ENCODE measurements around the gene RTKN. TPM values are rescaled to one million over a fixed set of nuclear protein-coding genes. Genes with fewer than 3 reads are reported as not detected.

The RTKN gene, protein sequence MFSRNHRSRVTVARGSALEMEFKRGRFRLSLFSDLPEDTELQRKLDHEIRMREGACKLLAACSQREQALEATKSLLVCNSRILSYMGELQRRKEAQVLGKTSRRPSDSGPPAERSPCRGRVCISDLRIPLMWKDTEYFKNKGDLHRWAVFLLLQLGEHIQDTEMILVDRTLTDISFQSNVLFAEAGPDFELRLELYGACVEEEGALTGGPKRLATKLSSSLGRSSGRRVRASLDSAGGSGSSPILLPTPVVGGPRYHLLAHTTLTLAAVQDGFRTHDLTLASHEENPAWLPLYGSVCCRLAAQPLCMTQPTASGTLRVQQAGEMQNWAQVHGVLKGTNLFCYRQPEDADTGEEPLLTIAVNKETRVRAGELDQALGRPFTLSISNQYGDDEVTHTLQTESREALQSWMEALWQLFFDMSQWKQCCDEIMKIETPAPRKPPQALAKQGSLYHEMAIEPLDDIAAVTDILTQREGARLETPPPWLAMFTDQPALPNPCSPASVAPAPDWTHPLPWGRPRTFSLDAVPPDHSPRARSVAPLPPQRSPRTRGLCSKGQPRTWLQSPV
- total RNA-seq, result 10.2 and 13.5 TPM in 2 replicates

DNA sequence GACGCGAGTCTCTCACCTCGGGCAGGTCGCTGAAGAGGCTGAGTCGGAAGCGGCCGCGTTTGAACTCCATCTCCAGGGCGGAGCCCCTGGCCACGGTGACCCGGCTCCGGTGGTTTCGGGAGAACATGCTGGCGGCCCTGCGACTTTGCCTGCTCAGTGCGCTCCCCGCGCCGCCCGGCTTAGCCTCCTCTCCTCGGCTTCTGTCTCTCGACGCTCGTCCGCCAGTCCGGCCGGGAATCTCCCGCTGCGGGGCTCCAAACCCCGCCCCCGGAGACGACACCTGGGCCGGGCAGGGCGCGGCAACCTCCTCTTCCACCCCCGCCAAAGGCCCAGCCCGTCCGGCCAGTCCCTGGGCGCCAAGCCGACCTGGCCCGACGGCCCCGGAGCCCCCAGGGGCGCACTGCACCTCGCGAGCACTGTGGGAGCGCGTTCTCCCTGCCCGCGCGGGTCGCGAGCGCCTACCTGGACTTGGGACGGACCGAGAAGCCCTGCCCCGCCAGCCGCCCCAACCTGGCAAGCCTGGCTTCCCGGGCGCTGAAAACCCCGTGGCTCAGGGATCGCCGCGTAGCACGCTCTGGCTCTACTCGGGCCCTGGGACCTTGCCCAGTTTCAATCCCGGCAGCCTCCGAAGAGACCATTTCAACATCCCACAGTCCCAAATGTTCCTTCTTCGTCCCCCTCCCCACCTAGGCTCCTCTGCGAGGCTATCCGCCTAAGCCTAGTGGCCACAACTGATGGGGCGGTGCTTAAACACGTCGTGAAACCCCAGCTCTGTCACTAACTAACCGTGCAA is at the start of gene RTKN:
RTKN (minus strand) TSS at position 248 of the 793 bp plus-strand sequence; CDS start at position 127, 121 bp downstream.

DNA sequence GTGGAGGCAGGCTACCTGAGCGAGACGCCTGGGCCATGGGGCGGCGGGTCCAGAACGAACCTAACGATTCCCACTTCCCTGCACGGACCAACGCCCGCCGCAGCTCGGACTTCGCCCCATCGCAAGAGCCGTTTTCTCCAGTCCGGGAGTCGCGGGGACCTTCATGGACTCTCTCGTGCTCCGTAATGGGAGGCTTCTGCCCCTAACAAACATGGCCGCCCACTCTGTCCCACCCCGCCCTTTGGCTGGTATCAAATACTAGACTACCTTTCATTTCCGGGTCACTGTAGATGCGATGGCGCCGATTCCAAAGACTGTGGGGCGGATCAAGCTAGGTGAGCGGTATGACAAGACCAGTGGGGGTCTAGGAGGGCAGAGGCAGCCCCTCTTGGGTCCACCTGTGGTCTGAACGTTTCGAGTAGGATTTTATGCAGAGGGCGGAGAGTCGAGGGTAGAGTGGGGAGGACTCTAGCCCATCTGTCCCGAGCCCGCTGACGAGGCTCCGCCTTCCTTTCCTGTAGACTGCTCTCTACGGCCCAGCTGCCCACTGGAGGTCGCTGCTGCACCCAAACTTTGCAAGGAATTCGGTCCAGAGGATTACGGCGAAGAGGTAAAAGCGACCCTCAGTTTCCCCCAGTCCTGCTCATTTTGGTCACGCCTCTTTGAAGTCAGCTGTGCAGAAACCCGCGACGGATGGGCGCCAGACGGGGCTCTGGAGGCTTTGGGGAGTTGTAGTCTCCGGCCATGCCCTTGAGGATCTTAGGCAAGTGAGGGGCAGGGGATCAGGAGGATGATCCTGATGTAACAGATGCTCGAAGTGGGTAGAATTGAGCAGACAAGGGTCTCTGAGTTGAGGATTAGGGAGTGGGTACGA is 41.3 kb upstream of the RTKN start, which contains the start of the genes CCDC142 and TTC31:
CCDC142 (minus strand) TSS at position 198 of the 874 bp plus-strand sequence; CDS start at position 37, 161 bp downstream.
TTC31 (plus strand) TSS at position 281 of the 874 bp plus-strand sequence; CDS start at position 296, 15 bp downstream.

DNA sequence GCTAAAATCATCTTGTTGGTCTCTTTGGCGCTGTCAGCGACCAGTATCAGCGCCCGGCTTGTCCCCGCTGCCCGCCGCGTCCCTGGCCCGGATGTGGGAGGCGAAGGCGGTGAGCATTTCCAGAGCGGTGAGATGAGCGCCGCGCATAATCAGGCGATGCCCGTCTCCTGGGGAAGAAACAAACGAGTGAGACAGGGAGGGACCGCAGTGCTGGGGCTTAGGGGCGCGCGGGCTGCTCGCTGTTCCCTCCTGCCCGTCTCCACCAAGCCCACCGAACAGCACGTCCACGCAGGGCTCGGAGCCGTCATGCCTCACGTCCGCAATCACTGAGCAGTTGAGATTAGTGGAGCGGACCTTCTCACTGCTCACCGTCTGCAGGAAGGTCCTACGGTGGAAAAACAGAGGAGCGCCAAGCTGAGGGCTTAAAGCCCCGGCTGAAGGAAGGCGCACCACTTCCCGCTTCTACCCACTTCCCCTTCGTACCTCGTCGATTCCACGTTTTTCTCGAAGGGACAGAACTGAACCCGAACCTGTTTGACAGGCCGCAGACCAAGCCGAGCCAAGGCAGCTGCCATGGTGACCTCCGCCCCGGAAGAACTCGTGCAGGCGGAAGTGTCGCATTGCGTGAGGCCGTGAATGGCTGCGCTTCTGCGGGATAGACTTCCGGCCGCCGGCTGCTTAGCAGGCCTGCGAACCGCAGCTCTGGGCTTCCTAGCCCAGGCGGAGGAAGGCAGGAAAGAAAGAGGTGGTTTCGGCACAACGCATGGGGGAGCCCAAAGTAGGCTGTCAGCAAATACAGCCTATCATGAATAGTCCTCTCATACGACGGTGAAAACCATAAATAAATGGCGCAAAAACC is 30.6 kb upstream of the RTKN start, which contains the start of gene MRPL53:
MRPL53 (minus strand) TSS at position 595 of the 859 bp plus-strand sequence; CDS start at position 575, 20 bp downstream.

DNA sequence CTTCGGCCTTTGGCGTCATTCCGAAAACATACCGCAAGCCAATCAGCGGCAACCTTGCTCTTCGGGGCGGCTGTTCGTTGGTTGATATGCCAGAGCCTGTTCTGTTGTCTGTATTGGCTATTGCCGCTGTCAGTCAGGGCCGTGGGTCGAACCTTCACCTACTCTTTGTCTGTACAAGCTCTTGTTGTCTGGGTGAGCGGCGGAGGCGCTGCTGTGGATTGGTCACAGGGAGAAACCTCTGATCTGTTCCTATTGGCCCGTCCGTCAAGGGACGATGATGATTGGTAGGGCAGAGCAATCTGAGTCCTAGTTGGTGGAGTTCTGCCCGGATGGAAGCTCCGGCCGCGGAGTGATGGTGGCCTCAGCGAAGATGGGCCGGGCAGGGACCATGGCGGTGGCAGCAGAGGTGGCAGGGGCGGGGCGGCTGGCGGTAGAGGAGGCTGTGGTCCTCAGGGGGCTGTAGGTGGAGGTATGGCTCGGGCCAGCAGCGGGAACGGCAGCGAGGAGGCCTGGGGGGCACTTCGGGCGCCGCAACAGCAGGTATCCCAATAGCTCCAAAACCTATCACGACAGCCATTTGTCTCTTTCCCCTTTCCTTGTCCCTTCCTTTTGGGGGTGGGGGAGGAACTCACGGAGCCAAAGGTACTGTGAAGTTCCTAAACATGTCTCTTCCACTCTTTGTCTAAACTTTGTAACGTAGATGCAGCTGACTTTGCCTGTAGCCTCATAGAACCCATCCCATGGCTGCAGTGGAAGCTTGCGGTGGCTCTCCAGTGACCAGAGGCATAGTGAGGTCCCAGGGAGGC is 16.6 kb upstream of the RTKN start, which contains the start of gene WBP1:
WBP1 (plus strand) TSS at position 307 of the 806 bp plus-strand sequence; CDS start at position 472, 165 bp downstream.

DNA sequence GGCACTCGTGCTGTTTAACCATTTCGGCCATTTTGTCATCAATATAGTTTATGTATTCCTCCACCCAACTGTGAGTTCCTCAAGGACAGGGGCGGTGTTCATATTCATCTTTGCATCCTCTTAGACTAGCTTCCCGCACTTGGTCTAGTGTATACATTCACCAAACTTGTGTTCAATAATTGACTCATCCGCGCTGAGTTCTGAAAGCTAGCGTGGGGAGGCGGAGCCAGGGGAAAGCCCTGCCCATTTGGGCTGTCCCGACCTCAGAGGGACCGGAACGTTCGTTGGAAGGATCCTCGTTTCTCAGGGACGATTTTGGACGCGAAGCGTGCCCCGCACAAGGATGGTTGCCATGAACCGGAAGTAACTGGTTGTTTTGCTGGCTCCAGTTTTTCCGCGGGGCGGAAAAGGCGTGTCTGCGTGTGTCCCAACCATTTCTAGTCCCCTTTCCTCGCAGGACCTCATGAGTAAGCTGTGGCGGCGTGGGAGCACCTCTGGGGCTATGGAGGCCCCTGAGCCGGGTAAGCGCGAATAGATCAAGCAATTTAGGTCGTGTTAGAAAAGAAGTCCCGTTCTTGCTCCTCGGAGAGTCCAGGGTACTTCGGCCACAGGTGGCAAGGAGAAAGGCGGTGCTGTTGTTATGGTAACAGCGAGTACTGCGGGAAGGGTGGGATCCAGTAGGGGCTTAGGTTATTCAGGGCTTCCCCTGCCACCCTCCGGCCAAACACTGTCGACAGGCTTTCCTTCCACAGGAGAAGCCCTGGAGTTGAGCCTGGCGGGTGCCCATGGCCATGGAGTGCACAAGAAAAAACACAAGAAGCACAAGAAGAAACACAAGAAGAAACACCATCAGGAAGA is 13.1 kb upstream of the RTKN start, which contains the start of gene INO80B:
INO80B (plus strand) TSS at position 434 of the 858 bp plus-strand sequence; CDS start at position 464, 30 bp downstream.

DNA sequence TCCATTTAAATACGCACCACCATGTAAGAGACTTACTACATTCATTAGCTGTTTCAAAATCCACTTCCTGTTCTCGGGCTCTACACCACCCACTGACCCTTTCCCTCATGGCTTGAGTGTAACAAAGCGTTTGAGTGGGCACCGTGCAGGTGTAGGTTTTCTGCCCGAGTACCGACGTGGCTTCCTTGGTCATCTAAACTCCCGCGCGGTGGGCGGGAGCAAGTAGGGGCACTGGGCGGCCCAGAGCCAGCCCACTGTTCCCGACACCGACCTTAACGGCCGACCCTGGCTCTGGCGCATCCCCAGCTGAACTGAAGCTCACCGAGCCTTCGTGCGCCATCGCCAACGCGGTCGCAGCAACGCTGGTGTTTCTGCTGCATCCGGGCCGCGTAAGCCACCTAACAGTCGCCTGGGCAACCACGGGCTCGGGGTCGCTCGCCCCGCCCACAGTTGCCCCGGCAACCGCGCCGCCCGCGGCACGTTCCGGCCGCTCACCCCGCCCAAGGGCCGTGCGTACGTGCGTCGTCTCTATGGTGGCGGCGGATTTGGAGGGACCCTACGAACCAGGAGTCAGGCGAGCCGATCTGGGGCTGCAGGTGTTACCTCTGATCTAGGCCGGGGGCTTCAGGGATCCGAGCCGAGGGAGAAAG is 20.4 kb downstream of the RTKN start, which contains the start of the genes C2orf81 and WDR54:
C2orf81 (minus strand) TSS at position 399 of the 650 bp plus-strand sequence; CDS start at position 340, 59 bp downstream.
WDR54 (plus strand) TSS at position 510 of the 650 bp plus-strand sequence. CDS start 424 bp downstream, outside the sequence.

DNA sequence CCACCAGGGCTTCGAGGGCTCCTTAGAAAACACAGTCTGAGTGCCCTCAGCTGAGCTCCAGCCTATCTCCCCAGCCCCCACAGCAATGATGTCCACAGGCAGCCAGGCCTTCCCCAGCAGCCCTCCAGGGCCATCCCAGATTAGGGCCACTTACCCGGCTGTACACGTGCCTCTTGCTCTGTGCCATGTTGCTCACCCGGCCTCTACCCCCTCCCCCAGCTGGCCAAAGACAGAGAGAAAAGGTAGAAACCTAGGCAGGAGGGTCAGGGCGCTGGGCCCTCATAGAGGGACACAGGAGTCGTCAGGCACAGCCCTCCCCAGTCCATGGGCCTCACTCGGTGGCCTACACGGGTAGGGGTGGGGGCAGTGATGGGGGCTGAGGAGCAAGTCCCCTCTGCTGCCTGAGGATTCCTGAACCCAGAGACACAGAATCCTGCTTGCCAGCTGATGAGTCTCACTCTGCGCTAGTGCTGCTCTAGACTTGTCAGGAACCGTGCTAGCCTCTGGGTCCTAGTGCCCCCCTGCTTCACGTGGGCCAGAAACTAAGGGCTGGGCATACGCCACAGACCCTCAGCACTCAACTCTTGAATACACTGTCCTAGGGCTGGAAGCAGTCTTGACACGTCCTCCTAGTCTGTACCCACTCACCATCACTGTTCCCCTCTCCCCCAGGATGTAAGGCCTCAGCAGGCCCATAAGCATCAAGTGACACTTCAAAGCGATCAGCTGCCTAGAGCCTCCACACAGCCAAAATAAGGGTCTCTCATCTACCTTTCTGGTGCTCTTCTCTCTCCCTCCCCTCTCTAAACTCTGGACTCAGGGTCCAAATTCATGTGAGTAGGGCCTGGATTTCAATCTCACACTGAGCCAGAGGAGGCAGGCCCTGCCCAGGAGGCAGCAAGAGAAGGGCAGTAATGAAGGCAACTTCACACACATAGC is 61.6 kb downstream of the RTKN start, which contains the start of gene DCTN1:
DCTN1 (minus strand) TSS at position 461 of the 939 bp plus-strand sequence; CDS start at position 187, 274 bp downstream.

Other genes with a start within 250 kb of the RTKN start
- 147 and 170 TPM in 2 replicates for gene MTHFD2, start 243.3 kb downstream of the RTKN start, total RNA-seq
- under 0.01 TPM in 1 of 2 replicates, not detected in the other for gene SLC4A5, start 98.5 kb downstream of the RTKN start, total RNA-seq
- gene DCTN1, start 61.6 kb downstream of the RTKN start, total RNA-seq, result 202 and 203 TPM in 2 replicates
- gene C2orf81, start 20.3 kb downstream of the RTKN start, total RNA-seq, result 0.58 and 1.1 TPM in 2 replicates
- 38.6 and 76.1 TPM in 2 replicates for gene WDR54, start 20.2 kb downstream of the RTKN start, total RNA-seq
- gene INO80B, start 13.2 kb upstream of the RTKN start, total RNA-seq, result 7.1 and 16.3 TPM in 2 replicates
- gene WBP1, start 16.5 kb upstream of the RTKN start, total RNA-seq, result 39.1 and 58.9 TPM in 2 replicates
- 65.7 and 82.4 TPM in 2 replicates for gene MOGS, start 23.4 kb upstream of the RTKN start, total RNA-seq
- 37.5 and 47.0 TPM in 2 replicates for gene MRPL53, start 30.7 kb upstream of the RTKN start, total RNA-seq
- 18.0 and 22.3 TPM in 2 replicates for gene CCDC142, start 41.1 kb upstream of the RTKN start, total RNA-seq
- gene TTC31, start 41.1 kb upstream of the RTKN start, total RNA-seq, result 10.7 and 14.6 TPM in 2 replicates
- 2.1 and 2.8 TPM in 2 replicates for gene LBX2, start 57.7 kb upstream of the RTKN start, total RNA-seq
- 20.3 and 25.9 TPM in 2 replicates for gene PCGF1, start 65.8 kb upstream of the RTKN start, total RNA-seq
- gene TLX2, start 72.5 kb upstream of the RTKN start, total RNA-seq, result under 0.01 TPM in 1 of 2 replicates, not detected in the other
- not detected in 2 replicates for gene DQX1, start 84.3 kb upstream of the RTKN start, total RNA-seq
- 104 and 110 TPM in 2 replicates for gene AUP1, start 87.8 kb upstream of the RTKN start, total RNA-seq
- 44.8 and 51.2 TPM in 2 replicates for gene HTRA2, start 88.0 kb upstream of the RTKN start, total RNA-seq
- gene LOXL3, start 112.0 kb upstream of the RTKN start, total RNA-seq, result 147 and 384 TPM in 2 replicates
- gene DOK1, start 112.8 kb upstream of the RTKN start, total RNA-seq, result 74.6 and 108 TPM in 2 replicates
- under 0.01 and 0.19 TPM in 2 replicates for gene M1AP, start 206.4 kb upstream of the RTKN start, total RNA-seq
- 8.1 and 12.4 TPM in 2 replicates for gene SEMA4F, start 212.3 kb upstream of the RTKN start, total RNA-seq

Measured in regular cardiac myocyte (primary cell).